GM18517 (cell line): ENCODE data around the gene PHOSPHO2.

Experiments
- ATAC-seq: cut with Tn5 transposase; IDR thresholded peaks from one replicate; pipeline ENCODE4 v1.9.1; 2021; ENCODE audit warnings: mild to moderate bottlenecking, moderate library complexity; ENCODE audit not compliant: unreplicated experiment

PHOSPHO2 gene

DNA sequence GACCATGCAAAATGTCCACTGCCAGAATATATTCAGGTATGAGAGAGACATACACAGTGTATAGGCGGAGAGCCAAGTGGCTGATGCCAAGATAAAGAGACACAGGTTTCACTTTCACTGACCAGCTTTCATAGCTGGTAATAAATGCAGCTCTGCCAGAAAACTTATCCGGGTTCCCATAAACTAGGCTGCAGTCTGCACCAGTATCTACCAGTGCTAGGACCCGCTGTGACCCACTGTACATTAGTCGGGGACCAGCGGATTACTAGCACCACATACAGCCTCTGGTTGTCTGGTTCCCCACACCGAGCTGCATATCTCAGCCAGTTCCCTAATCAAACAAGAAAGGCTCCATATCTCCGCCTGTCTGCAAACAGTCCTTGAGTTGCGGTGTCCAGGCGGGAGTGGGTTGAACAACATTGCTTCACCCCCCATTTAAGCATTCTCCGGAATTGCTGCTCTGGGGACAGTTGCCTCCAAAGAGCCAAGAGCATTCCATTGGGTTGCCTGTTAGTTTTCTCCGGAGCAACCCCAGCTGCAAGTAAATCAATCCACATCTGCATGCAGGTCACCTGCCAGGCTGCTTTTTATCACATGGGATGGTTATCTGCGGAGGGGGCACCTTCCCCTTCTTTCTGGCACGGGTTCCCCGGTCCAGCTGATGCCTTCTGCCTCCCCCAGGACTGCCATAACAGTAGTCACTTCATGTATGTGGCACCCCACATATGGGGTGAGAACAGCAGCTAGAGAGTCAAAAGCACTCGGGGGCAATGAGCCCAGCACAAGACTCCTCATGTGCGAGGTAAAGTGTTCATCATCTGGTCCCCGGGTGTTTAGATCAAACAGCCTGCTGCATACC is 21.3 kb downstream of the PHOSPHO2 start:
- no peak for ATAC-seq

DNA sequence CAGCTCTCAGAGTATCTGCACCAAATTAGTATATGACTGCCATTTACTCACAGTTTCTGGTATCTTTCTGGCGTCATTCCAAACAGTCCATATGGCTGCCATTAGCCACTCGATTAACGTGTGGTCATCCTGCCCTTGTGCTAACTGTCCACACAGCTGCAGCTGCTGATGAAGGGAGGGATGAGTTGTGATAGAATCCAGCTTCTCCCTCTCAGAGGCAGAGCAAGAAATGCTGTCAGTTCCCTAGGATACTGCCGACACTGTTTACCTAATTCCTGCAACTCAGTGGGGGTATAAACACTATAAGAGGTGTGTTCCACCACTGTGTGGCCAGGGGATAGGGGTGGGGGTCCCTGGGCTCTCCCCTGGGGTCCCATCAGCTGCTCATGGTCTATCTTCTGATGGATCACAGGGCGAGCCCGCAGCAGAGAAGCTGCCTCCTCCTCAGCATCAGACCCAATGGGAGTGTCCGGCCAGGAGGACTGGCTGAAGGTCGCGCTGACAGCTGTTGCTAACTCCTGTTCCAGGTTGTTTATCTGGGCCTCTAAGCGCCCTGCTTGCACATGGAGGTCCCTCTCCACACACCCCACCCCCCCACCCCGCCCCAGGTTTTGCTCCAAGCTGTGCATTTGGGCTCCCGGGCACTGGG is 22.1 kb downstream of the PHOSPHO2 start:
- ATAC-seq: no peak

DNA sequence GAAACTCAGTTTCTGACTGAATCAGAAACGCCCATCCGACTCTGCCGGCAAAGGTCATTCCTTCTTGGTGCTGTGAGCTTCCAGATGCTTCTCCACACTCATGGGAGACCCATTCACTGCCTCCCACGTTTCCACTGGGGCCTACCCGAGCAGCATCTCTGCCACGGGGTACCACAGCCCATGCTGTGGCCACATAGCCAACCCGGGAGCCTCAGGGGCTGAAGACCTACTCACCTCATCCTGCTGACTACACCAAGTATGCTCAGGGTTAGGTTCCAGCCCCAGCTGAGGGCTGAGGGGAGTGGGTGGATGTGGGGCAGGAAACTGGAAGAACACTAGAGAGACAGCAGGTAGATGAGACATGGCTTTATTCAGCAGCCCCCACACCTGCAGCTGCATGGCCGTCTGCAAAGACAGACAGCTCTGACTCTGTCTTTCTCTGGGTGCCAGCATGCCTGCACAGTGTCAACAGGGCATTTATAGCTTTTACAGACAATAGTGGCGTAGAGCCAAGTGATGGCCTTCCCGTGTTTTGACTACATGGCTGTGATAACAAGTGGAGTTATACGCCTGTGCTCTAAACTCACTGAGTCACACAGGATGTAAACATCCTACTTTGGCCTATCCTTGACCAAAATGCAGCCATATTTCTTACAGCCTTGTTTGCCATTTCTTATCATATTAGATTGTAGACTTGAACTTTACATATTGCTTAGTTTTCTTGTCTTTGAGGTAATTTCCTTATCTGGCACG is 22.8 kb downstream of the PHOSPHO2 start:
- no peak for ATAC-seq

DNA sequence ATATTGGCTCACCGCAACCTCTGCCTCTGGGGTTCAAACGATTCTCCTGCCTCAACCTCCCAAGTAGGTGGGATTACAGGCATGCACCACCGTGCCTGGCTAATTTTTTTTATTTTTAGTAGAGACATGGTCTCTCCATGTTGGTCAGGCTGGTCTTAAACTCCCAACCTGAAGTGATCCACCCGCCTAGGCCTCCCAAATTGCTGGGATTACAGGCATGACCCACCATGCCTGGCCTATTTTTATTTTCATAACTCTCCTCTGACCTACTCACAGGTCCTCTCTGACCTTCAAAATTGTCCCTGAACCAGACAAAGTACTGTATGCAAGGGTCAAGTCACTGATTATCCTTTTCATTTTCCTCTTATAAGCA is 23.4 kb downstream of the PHOSPHO2 start:
- ATAC-seq: no peak

DNA sequence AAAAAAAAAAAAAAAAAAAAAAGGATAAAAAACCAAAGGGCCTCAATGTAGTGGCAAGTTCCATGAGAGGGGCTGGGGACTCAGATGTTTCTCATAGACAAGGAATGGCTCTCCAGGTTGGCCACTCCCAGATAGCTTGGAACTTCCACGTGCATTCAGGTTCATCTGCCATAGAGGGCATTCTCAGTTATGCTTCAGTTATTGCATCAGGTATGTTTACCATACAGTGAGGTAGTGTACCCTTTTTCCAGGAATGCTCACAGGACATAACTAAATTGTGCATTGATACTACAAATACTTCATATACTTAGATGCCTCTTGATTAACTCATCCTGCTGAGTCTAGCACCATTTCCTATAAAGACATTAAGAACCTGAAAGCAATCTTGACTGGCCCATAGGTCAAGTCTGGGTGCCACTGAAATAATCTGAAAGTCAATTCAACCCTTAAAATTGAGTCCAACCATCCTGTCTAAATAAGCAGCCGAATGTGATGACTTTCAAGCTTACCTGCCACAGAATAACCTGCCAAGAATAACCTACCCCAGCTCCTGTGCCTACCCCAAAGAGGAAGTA is 24.7 kb downstream of the PHOSPHO2 start:
- ATAC-seq: no peak

DNA sequence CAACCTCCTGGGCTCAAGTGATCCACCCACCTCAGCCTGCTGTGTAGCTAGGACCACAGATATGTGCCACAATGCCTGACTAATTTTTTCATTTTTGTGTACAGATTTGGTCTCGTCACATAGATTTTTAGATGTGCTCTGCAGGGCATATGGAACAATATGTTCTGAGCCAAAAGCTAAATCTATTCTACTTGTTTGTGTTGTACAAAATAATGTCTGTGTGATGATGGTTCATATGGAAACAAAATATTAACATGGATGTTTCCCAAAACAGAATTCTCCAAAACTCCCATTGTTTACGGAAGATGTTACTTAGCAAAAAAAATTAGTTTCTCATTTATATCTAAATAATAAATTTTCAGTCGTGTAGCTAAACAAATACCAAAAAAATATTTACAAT is 26.7 kb downstream of the PHOSPHO2 start:
- ATAC-seq: no peak

DNA sequence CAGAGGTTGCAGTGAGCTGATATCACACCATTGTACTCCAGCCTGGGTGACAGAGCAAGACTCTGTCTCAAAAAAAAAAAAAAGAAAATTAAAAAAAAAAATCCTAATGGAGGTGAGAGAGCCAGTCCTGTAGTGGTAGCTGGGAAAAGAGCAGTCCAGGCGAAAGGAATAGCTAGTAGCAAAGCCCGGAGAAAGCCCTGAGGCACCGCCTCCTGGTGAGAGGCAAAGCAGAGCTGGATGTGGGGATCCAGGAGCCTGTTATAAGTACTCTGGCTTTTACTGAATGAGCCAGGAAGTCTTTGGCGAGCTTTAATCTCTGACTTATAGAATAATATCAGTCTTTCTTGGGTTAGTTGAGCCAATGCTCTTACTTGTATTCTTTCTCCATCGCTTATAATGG is 32.8 kb downstream of the PHOSPHO2 start:
- no peak for ATAC-seq

DNA sequence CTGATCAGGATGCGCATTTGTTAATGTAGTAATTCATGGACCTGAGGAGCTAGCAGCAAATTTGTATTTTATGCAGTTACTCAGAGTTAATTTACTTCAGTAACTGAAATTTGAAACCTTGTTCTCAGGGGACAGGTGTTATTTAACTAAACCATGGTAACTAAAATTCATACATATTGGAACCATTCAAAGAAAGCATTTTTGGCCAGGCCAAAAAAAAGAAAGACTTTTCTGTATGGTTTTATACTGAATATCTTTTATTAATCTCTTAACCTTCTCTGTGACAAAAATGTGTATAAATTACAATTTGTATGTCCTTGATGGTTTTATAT is 35.0 kb downstream of the PHOSPHO2 start:
- ATAC-seq: no peak

DNA sequence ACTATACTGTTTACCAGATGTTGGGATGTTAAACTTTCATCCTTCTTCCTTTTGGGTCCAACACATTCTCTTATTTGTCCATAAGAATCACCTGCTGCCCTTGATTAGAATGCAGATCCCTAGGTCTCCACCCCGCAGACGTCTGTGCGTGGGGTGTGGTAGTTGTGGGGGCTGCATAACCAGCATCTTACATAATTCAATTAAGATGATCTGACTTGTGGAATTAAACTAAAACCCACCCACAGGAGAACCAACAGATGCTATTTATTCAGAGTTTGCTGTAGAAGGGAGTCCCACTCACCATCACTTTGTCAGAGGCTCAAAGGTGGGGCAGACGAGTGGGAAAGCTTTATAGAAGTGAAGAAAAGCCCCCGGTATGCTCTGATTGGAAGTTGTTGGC is 37.8 kb downstream of the PHOSPHO2 start:
- no peak for ATAC-seq

DNA sequence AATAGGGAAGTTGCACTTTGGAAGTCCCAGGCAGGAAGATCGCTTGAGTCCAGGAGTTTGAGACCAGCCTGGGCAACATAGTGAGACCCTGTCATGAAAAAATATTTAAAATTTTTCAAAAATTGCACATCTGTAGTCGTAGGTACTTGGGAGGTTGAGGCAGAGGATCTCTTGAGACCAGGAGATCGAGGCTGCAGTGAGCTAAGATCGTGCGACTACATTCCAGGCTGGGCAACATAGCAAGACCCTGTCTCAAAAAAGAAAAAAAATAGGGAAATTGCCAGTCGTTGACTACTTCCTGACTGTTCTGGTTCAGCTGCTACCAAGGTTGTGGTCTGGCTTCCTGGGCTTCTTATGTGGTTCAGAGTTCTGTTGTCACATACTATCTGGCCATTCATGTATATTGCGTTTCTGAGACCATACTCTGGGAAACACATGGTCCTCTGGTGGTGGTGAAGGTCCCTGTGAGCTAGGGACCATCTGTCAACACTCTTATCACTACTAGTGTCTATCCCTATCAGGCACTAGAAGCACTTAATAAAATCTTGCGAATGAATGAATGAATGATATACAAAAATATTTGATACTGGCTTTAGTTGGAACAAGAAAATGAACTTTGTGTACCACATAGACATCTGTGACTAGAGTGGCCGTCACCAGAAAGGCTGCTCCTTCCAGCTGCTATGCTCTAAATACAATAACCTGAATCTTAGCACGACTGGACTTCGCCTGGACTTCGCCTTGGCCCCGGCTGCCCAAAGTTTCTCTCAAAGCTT is 38.5 kb downstream of the PHOSPHO2 start:
- ATAC-seq: no peak

DNA sequence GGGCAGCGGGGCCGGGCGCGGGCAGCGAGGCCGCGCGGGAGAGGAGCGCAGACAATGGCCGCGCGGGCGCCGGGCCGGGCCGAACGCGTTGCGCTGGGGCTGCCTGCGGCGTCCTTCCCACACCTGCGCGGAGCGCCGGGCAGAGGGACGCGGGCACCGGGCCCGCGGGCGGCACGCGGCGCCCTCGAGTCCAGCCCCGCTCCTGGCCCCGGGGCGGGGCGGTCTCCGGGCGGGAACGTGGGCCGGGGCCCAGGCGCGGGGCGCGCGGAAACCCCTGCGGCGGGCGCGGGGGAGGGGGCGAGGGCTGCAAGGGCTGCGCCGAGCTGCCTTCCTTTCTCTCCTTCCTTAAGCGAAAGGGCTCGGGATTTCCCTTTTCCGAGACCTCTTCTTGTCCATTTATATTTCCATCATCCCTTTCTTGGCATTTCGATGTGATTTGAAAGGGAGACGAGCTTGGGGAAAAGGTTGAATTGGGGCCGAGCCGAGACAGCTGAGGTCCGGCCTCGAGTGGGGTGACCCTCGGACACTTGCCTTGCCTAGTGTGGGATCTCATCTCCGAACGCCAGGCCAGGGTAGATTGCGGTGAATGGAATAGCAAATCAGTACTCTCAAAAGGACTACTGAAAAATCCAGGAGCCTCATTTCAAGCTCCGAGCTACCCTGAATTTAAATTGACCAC is 40.0 kb downstream of the PHOSPHO2 start:
- peak; percentile 39 for ATAC-seq

DNA sequence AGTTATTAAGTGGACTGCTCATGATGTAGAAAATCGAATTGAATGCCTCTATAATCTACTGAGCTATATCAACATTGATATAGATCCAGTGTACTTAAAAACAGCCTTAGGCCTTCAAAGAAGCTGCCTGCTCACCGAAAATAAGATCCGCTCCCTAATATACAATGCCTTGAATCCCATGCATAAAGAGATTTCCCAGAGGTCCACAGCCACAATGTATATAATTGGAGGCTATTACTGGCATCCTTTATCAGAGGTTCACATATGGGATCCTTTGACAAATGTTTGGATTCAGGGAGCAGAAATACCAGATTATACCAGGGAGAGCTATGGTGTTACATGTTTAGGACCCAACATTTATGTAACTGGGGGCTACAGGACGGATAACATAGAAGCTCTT is 41.4 kb downstream of the PHOSPHO2 start:
- no peak for ATAC-seq

DNA sequence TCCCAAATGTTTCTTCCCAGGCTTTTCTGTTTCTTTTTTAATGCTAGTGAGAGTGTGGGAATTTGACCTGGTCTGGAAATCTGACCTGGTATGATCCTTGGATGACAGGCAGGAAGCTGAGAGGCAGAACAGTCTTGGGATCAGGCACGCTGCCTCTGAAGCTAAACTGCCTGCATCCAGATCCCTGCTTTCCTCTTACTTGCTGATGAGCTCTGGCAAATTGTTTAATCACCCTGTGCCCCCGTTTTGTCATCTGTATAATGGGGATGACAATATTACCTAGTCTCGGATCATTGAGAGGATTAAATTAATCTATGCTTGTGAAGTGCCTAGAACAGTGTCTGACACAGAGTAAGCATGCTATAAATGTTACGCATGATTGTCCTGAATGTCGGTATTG is 42.6 kb downstream of the PHOSPHO2 start:
- no peak for ATAC-seq

DNA sequence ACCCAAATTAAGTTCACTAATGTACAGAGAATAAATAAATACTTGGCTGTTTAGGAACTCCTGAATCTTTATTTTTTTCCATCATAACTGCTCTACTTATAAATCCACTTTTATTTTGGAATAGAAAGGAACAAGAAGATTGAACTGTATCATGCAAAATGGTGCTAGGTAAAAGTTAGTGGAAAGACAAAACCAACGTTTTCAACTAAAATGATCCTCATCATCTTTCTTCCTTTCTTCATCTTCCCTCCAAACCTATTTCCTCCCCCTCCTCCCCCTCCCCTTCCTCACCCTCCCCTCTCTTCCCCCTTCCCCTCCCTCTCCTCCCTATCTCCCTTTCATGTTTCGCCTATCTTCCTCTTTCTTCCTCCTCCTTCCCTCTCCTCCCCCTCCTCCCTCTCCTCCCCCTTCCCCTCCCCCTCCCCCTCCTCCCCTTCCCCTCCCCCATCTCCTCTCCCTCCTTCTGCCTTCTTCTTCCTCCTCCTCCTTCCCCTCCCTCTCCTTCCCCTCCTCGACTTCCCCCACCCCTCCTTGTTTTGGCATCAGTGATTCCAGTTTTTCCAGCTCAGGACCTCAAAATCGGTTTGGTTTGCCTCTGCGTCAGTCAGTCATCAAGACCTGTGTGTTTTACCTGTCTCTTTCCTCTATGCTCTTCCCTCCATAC is 44.4 kb downstream of the PHOSPHO2 start:
- no peak for ATAC-seq

DNA sequence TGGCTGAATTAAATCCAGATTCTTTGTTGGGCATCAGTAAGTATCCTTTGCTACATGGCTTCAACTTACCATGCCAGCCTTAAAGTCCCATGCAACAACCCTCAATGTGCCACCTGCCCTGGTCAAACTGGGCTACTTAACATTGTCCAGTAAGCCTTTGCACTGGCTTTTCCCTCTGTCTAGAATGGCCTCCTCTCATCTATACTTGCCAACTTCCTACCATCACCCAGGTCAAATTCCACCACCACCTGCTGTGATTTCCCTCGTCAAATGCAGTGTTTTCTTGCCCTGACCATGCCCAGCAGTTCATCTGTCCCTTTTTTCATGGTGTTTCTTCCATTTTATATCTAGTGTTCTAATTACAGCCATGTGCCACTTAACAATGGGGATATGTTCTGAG is 45.1 kb downstream of the PHOSPHO2 start:
- no peak for ATAC-seq

DNA sequence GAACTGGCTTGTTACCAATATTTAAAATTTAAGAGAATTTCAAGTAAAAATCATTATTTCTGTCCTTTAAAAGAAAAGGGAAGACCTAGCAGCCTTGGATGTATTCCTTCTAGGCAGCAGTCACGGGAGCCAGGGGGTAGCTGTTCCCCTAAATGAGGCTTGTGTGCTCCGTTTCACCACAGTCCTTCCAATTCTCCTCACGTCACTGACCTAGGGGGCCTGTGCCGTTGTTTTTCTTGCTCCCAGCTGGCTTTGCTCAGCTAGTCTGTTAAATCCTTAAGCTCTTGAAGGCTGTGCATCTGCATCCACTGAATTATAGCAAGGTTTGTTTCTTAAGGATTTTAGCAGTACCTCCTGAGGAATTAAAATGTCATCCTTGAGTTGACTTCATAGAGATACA is 49.3 kb downstream of the PHOSPHO2 start:
- ATAC-seq: no peak

DNA sequence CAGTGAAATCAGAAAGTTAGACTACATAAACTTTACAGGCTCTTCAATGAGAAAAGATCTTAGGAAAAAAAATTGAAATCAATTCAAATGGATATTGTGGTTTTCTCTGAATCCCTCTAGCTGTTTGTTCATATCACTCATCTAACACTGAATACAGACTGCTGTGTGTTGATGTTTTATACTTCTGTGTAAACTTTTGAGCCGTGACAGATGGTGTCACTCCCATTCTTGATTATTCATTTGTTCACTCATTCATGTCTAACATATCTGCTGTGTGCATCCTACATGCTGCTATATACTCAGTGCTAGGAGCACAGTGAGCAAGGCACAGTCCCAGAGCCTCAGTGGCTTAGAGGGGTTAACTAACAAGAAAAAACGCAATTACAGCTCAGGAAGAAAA is 52.0 kb downstream of the PHOSPHO2 start:
- ATAC-seq: no peak

DNA sequence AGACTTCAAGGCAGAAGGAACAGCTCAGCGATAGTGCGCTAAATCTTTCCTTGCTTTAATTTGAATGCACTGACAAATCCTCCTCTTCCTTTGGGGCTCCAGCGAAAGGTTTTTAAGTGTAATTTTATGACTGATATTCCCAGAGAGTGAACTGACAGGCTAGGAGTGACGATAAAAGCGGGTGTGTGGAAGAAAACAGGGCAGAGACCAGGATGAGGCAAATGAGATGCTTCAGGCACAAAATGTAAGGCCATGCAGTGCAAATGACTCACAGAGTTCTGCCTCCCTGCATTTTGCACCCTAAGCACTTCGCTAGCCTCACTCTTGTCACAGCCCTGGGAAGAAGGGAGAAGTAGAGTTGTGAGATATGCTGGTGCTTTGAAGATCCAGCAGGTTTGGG is 54.0 kb downstream of the PHOSPHO2 start:
- ATAC-seq: no peak
